ENCODE data around the gene TMEM184A. TPM values are rescaled to one million over a fixed set of nuclear protein-coding genes. Genes with fewer than 3 reads are reported as not detected.
A peak's percentile ranks its signal among the peaks of the same experiment; 100 is the strongest.

Gene TMEM184A
- 10 to 100 TPM; 30.0 to 55.0 (median 44.3) TPM for polyA plus RNA-seq
- long read RNA-seq, donor 1, full-length matches to known transcripts, result 5 of 14 reads
- long read RNA-seq, donor 1, partial matches to known transcripts, result 9 of 14 reads
- long read RNA-seq, donor 1, other reads (novel, unspliced or antisense), result 0 of 14 reads
- long read RNA-seq, donor 2, result 0 reads
- long read RNA-seq, donor 3, partial matches to known transcripts, result 0 of 3 reads
- long read RNA-seq, donor 3, other reads (novel, unspliced or antisense), result 0 of 3 reads
- long read RNA-seq, donor 4, result 0 reads
- long read RNA-seq, donor 5, result 0 reads
- long read RNA-seq, donor 6, partial matches to known transcripts, result 0 of 2 reads
- long read RNA-seq, donor 6, other reads (novel, unspliced or antisense), result 0 of 2 reads
- long read RNA-seq, donor 7, result 0 reads
- long read RNA-seq, donor 8, result 0 reads
- long read RNA-seq, donor 9, partial matches to known transcripts, result 0 of 2 reads
- long read RNA-seq, donor 9, other reads (novel, unspliced or antisense), result 0 of 2 reads
- long read RNA-seq, donor 10, full-length matches to known transcripts, result 2 of 2 reads
- long read RNA-seq, donor 10, partial matches to known transcripts, result 0 of 2 reads
- long read RNA-seq, donor 10, other reads (novel, unspliced or antisense), result 0 of 2 reads

DNA sequence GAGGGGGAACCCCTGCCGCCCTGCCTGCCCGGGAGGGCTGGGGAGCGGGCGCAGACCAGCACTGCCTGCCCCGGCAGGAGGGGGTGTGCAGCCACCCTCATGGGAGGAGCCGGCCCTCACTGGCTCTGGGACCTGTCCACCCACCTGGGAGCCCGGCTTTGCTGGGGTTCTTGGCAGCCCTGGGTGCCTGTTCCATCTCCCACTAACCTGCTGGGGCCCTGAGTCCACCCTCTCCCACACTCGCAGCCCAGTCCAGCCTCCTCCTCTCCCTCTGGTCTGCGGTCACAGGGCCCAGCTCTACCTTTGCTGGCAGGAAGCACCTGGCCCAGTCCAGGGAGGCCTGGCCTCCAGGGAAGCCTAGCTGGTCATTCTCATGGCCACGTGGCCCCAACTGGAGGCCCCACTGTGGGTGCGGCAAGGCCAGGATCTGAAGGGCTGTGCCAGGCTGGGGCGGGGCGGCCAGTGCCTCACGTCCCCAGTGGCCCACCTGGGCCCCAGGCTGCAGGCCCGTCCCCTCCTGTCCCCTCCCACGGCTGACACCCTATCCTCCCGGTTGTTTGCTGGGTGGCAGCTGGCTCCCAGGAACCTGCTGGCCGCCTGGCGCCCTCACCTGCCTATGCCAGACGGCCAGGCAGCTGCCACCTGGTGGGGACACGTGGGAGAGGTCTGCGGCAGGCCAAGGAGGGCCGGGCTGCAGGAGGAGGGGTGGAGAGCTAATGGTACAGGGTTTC, at the start of gene TMEM184A:
Gene TMEM184A (minus strand): TSS at position 393 of the 731 bp plus-strand sequence. CDS start 721 bp downstream, outside the sequence.
- no peak for FAIRE-seq

GRCh38 chr7:1604383-1604782, 48.4 kb upstream of the TMEM184A start:
- H3K4me3 ChIP-seq (ENCODE audit: low read depth in 1 of 3, low read length in 3 of 3), result no peak overlapping the region
- 45 to 69% (median 53%) methylated on average over 2 of the region's 2 CpGs for WGBS, 3 donors
- no peaks in the 10 kb centered on the region for H3K9me3 ChIP-seq (ENCODE audit: control insufficient read depth in 2 of 2, insufficient read depth in 1 of 2, low read depth in 1 of 2, low read length in 1 of 2)
- H3K27me3 ChIP-seq (ENCODE audit: control insufficient read depth in 3 of 3, insufficient read depth in 3 of 3, low read length in 3 of 3), result peaks cover 0 to 5% (median 3%) of the 10 kb centered on the region in 3 donors
- DNase-seq (no peak), FAIRE-seq (no peak)
- no peaks in the 10 kb centered on the region for H3K36me3 ChIP-seq (ENCODE audit: control insufficient read depth in 3 of 3, insufficient read depth in 2 of 3, low read depth in 1 of 3, low read length in 3 of 3)
- H3K27ac ChIP-seq (ENCODE audit: low read depth in 1 of 3, low read length in 2 of 3), result no peak overlapping the region
- no peaks in the 10 kb centered on the region for H3K4me1 ChIP-seq (ENCODE audit: control insufficient read depth in 3 of 3, insufficient read depth in 2 of 3, low read depth in 1 of 3, low read length in 2 of 3)

More for the DNA sequence above, at the start of gene TMEM184A:
- peak within 1 kb of the TSS; percentile 92 to 100 (median 99) for H3K27ac ChIP-seq (ENCODE audit: low read depth in 1 of 3, low read length in 2 of 3)
- 10 to 42% (median 19%) methylated on average over 16 to 23 of the region's 23 CpGs for WGBS, 3 donors
- H3K27me3 ChIP-seq (ENCODE audit: control insufficient read depth in 3 of 3, insufficient read depth in 3 of 3, low read length in 3 of 3), result no peaks in the 10 kb centered on the region
- no peaks in the 10 kb centered on the region for H3K9me3 ChIP-seq (ENCODE audit: control insufficient read depth in 2 of 2, insufficient read depth in 1 of 2, low read depth in 1 of 2, low read length in 1 of 2)
- peaks cover 0 to 41% (median 0%) of the 10 kb centered on the region in 3 donors for H3K36me3 ChIP-seq (ENCODE audit: control insufficient read depth in 3 of 3, insufficient read depth in 2 of 3, low read depth in 1 of 3, low read length in 3 of 3)
- H3K4me1 ChIP-seq (ENCODE audit: control insufficient read depth in 3 of 3, insufficient read depth in 2 of 3, low read depth in 1 of 3, low read length in 2 of 3), result peaks cover 0 to 43% (median 0%) of the 10 kb centered on the region in 3 donors
- peak; percentile 96 to 97 for DNase-seq
- peak within 1 kb of the TSS in 2 of 3 donors; percentile 66 to 73 for H3K4me3 ChIP-seq (ENCODE audit: low read depth in 1 of 3, low read length in 3 of 3)

GRCh38 chr7:1603346-1604225, 47.6 kb upstream of the TMEM184A start:
- 75 to 82% (median 76%) methylated on average over 38 to 41 of the region's 41 CpGs for WGBS, 3 donors
- Histone ChIP-seq H3K27me3 (ENCODE audit: control insufficient read depth in 3 of 3, insufficient read depth in 3 of 3, low read length in 3 of 3) (peaks cover 0 to 5% (median 3%) of the 10 kb centered on the region in 3 donors), H3K4me1 (ENCODE audit: control insufficient read depth in 3 of 3, insufficient read depth in 2 of 3, low read depth in 1 of 3, low read length in 2 of 3) (no peaks in the 10 kb centered on the region), H3K27ac (ENCODE audit: low read depth in 1 of 3, low read length in 2 of 3) (no peak overlapping the region), H3K4me3 (ENCODE audit: low read depth in 1 of 3, low read length in 3 of 3) (no peak overlapping the region), H3K36me3 (ENCODE audit: control insufficient read depth in 3 of 3, insufficient read depth in 2 of 3, low read depth in 1 of 3, low read length in 3 of 3) (no peaks in the 10 kb centered on the region), H3K9me3 (ENCODE audit: control insufficient read depth in 2 of 2, insufficient read depth in 1 of 2, low read depth in 1 of 2, low read length in 1 of 2) (no peaks in the 10 kb centered on the region)
- DNase-seq (no peak), FAIRE-seq (no peak)

DNA sequence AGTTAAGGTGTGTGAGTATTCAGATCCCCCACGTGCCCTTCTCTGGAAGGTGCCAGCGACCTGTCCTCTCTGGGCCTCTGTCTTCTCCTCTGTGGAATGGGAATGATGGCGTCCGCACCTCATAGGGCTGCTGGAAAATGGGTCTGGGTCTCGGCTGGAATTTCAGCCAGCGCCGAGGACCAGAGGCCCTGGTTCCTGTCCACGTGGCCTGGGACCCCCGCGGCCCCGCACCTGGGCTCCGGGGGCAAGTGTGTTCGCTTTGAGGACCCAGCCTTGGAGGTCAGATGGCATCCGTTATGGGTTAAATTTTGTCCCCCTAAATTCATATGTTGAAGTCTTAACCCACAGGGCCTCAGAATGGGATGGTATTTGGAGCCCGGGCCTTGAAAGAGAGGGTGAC, 46.4 kb upstream of the TMEM184A start:
- Histone ChIP-seq H3K27ac (ENCODE audit: low read depth in 1 of 3, low read length in 2 of 3) (no peak overlapping the region), H3K36me3 (ENCODE audit: control insufficient read depth in 3 of 3, insufficient read depth in 2 of 3, low read depth in 1 of 3, low read length in 3 of 3) (no peaks in the 10 kb centered on the region), H3K4me3 (ENCODE audit: low read depth in 1 of 3, low read length in 3 of 3) (no peak overlapping the region), H3K4me1 (ENCODE audit: control insufficient read depth in 3 of 3, insufficient read depth in 2 of 3, low read depth in 1 of 3, low read length in 2 of 3) (no peaks in the 10 kb centered on the region), H3K9me3 (ENCODE audit: control insufficient read depth in 2 of 2, insufficient read depth in 1 of 2, low read depth in 1 of 2, low read length in 1 of 2) (no peaks in the 10 kb centered on the region), H3K27me3 (ENCODE audit: control insufficient read depth in 3 of 3, insufficient read depth in 3 of 3, low read length in 3 of 3) (peaks cover 0 to 5% (median 3%) of the 10 kb centered on the region in 3 donors)
- DNase-seq, result no peak
- no peak for FAIRE-seq
- WGBS, 3 donors, result 86 to 92% (median 87%) methylated on average over 15 of the region's 15 CpGs

GRCh38 chr7:1601956-1602355, 46.0 kb upstream of the TMEM184A start:
- no peak for DNase-seq
- no peak for FAIRE-seq
- H3K27ac ChIP-seq (ENCODE audit: low read depth in 1 of 3, low read length in 2 of 3), result no peak overlapping the region
- H3K36me3 ChIP-seq (ENCODE audit: control insufficient read depth in 3 of 3, insufficient read depth in 2 of 3, low read depth in 1 of 3, low read length in 3 of 3), result no peaks in the 10 kb centered on the region
- peaks cover 0 to 5% (median 3%) of the 10 kb centered on the region in 3 donors for H3K27me3 ChIP-seq (ENCODE audit: control insufficient read depth in 3 of 3, insufficient read depth in 3 of 3, low read length in 3 of 3)
- 63 to 84% (median 70%) methylated on average over 24 of the region's 24 CpGs for WGBS, 3 donors
- no peaks in the 10 kb centered on the region for H3K9me3 ChIP-seq (ENCODE audit: control insufficient read depth in 2 of 2, insufficient read depth in 1 of 2, low read depth in 1 of 2, low read length in 1 of 2)
- no peaks in the 10 kb centered on the region for H3K4me1 ChIP-seq (ENCODE audit: control insufficient read depth in 3 of 3, insufficient read depth in 2 of 3, low read depth in 1 of 3, low read length in 2 of 3)
- no peak overlapping the region for H3K4me3 ChIP-seq (ENCODE audit: low read depth in 1 of 3, low read length in 3 of 3)

DNA sequence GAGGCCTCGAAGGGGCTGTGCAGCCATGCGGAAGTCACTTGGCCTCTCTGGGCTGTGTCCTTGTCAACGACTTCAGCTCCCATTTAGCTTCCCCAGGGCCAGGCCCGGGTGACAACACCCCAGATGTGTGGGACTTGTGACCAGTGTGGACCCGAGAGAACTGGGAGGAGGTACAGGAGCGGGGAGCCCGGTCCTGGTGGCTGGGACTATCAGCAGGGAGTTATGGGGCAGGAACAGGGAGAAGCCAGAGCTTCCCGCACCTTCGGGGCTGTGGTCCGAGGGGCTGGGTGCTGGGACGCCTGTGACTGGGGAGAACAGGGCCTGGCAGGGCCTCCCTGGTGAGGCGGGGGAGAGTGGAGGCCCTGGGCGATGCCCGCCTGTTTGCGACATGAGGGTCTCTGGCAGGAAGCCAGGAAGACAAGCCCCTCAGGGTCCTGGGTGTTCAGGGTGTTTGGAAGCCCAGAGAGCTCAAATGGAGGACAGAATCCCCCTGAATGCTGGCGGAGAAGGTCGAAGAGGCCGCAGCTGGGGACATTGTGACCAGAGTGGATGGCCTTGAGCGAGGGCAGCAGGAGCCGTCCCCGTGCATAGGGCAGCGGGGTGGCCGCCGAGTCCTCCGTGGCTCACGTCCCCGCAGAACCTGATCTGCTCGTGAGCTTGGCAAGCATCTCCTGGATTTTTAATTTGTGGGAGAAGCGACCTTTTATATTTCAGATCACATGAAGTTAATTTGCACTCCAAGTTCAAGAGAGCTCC, 43.8 kb upstream of the TMEM184A start:
- H3K4me3 ChIP-seq (ENCODE audit: low read depth in 1 of 3, low read length in 3 of 3), result no peak overlapping the region

GRCh38 chr7:1598961-1599639, 43.1 kb upstream of the TMEM184A start:
- FAIRE-seq (no peak), DNase-seq (no peak)
- no peak overlapping the region for H3K4me3 ChIP-seq (ENCODE audit: low read depth in 1 of 3, low read length in 3 of 3)
- 85 to 88% (median 87%) methylated on average over 10 to 12 of the region's 12 CpGs for WGBS, 3 donors
- H3K36me3 ChIP-seq (ENCODE audit: control insufficient read depth in 3 of 3, insufficient read depth in 2 of 3, low read depth in 1 of 3, low read length in 3 of 3), result no peaks in the 10 kb centered on the region
- no peaks in the 10 kb centered on the region for H3K4me1 ChIP-seq (ENCODE audit: control insufficient read depth in 3 of 3, insufficient read depth in 2 of 3, low read depth in 1 of 3, low read length in 2 of 3)
- H3K27ac ChIP-seq (ENCODE audit: low read depth in 1 of 3, low read length in 2 of 3), result no peak overlapping the region
- no peaks in the 10 kb centered on the region for H3K9me3 ChIP-seq (ENCODE audit: control insufficient read depth in 2 of 2, insufficient read depth in 1 of 2, low read depth in 1 of 2, low read length in 1 of 2)
- H3K27me3 ChIP-seq (ENCODE audit: control insufficient read depth in 3 of 3, insufficient read depth in 3 of 3, low read length in 3 of 3), result peaks cover 0 to 3% (median 0%) of the 10 kb centered on the region in 3 donors

More for the DNA sequence above, 43.8 kb upstream of the TMEM184A start:
- H3K36me3 ChIP-seq (ENCODE audit: control insufficient read depth in 3 of 3, insufficient read depth in 2 of 3, low read depth in 1 of 3, low read length in 3 of 3), result no peaks in the 10 kb centered on the region
- DNase-seq, result no peak
- H3K9me3 ChIP-seq (ENCODE audit: control insufficient read depth in 2 of 2, insufficient read depth in 1 of 2, low read depth in 1 of 2, low read length in 1 of 2), result no peaks in the 10 kb centered on the region
- FAIRE-seq, result no peak
- H3K27ac ChIP-seq (ENCODE audit: low read depth in 1 of 3, low read length in 2 of 3), result no peak overlapping the region
- H3K4me1 ChIP-seq (ENCODE audit: control insufficient read depth in 3 of 3, insufficient read depth in 2 of 3, low read depth in 1 of 3, low read length in 2 of 3), result no peaks in the 10 kb centered on the region
- WGBS, 3 donors, result 75 to 86% (median 78%) methylated on average over 29 of the region's 29 CpGs
- peaks cover 0 to 3% (median 0%) of the 10 kb centered on the region in 3 donors for H3K27me3 ChIP-seq (ENCODE audit: control insufficient read depth in 3 of 3, insufficient read depth in 3 of 3, low read length in 3 of 3)

Measured in small intestine (tissue), 16 donors.